ENCODE data around the gene COLQ. TPM values are rescaled to one million over a fixed set of nuclear protein-coding genes. Genes with fewer than 3 reads are reported as not detected.

COLQ gene
- total RNA-seq, 1 donor from 2014 or later: 1.5 TPM

DNA sequence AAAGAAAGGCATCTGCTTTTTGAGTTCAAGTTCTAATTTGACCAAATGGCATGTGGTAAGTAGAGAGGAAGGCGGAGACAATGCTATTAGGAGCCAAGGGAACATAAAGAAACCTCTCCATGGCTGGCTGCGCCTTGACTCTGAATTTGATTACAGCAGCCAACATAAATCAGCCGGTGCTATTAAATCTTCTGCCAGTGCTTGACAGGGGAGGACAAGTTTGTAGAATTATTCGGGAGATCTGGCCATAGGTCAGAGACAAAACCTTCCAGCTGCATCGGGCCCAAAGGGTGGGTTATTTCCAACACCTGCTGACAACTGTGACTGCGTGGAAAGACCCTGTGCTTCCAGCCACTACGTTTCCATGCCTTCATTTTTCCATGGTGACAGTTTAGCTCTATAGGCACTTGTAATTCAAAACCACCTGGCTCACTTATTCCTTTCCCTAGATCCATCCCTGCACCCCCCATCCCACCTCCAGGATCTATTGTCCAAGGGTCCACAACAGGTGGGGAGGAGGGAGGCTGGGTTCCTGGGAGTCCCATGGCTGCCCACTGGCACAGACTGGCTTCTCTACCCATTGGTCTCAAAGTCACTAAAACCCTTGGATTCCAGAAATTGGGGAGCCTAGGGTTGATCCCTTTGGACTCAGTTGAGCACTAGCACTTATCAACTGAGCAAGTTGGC, 15.9 kb downstream of the COLQ start:
- H3K36me3 Mint-ChIP-seq: no peaks in the 10 kb centered on the region
- no peak overlapping the region for H3K4me3 Mint-ChIP-seq

DNA sequence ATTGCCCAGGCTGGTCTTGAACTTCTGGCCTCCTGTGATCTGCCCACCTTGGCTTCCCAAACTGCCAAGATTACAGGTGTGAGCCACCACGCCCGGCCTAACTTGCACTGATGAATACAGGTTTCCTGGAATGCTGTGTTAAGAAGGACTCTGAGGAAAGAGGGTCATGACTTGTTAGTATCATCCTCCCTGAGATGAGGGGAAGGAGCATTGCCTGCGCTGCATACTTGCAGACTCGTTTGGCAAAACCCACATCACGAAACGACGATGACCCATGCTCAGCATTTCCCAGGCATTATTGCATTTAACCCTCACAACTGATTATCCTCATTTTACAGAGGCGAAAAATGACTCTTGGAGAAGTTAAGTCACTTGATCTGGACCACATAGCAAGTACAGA, 18.9 kb downstream of the COLQ start:
- Histone ChIP-seq H3K27ac (no peak overlapping the region), H3F3A (ENCODE audit: low read depth) (no peaks in the 10 kb centered on the region), H3K4me3 (no peak overlapping the region), H3K9ac (no peak overlapping the region), H3K79me2 (ENCODE audit: low read depth) (no peaks in the 10 kb centered on the region), H3K4me2 (no peak overlapping the region), H3K4me1 (no peaks in the 10 kb centered on the region), H3K27me3 (no peaks in the 10 kb centered on the region), H3K36me3 (no peaks in the 10 kb centered on the region), H4K20me1 (ENCODE audit: low read depth) (no peaks in the 10 kb centered on the region), H2AFZ (replicated peaks) (no peak overlapping the region), H3K9me3 (ENCODE audit: low read depth) (no peaks in the 10 kb centered on the region)
- no peaks in the 10 kb centered on the region for H3K27me3 Mint-ChIP-seq (ENCODE audit: insufficient read depth, low read depth)
- no peaks in the 10 kb centered on the region for H3K36me3 Mint-ChIP-seq
- TF ChIP-seq EZH2 (IDR thresholded peaks at IDR 0.05) (no peak), EZH2phosphoT487 (IDR thresholded peaks at IDR 0.05) (no peak)
- TF ChIP-seq, protein P1, sequence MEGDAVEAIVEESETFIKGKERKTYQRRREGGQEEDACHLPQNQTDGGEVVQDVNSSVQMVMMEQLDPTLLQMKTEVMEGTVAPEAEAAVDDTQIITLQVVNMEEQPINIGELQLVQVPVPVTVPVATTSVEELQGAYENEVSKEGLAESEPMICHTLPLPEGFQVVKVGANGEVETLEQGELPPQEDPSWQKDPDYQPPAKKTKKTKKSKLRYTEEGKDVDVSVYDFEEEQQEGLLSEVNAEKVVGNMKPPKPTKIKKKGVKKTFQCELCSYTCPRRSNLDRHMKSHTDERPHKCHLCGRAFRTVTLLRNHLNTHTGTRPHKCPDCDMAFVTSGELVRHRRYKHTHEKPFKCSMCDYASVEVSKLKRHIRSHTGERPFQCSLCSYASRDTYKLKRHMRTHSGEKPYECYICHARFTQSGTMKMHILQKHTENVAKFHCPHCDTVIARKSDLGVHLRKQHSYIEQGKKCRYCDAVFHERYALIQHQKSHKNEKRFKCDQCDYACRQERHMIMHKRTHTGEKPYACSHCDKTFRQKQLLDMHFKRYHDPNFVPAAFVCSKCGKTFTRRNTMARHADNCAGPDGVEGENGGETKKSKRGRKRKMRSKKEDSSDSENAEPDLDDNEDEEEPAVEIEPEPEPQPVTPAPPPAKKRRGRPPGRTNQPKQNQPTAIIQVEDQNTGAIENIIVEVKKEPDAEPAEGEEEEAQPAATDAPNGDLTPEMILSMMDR (IDR thresholded peaks at IDR 0.05): no peak
- H3K4me3 Mint-ChIP-seq: no peak overlapping the region
- no peak overlapping the region for H3K27ac Mint-ChIP-seq
- H3K4me1 Mint-ChIP-seq: peaks cover 9% of the 10 kb centered on the region
- no peak for DNase-seq (ENCODE audit: low spot score)
- H3K9me3 Mint-ChIP-seq: no peaks in the 10 kb centered on the region

More for the DNA sequence above, 15.9 kb downstream of the COLQ start:
- no peak overlapping the region for H3K27ac ChIP-seq
- H3K9ac ChIP-seq: no peak overlapping the region
- Mint-ChIP-seq H3K4me1 (no peaks in the 10 kb centered on the region), H3K27me3 (ENCODE audit: insufficient read depth, low read depth) (peaks cover 2% of the 10 kb centered on the region), H3K27ac (no peak overlapping the region), H3K9me3 (no peaks in the 10 kb centered on the region)
- H3K4me2 ChIP-seq: no peak overlapping the region
- H3K4me1 ChIP-seq: no peaks in the 10 kb centered on the region
- no peaks in the 10 kb centered on the region for H3K36me3 ChIP-seq
- H2AFZ ChIP-seq (replicated peaks): no peak overlapping the region
- H3K79me2 ChIP-seq (ENCODE audit: low read depth): no peaks in the 10 kb centered on the region
- H3F3A ChIP-seq (ENCODE audit: low read depth): no peaks in the 10 kb centered on the region
- no peaks in the 10 kb centered on the region for H3K27me3 ChIP-seq
- no peak for DNase-seq (ENCODE audit: low spot score)
- no peaks in the 10 kb centered on the region for H3K9me3 ChIP-seq (ENCODE audit: low read depth)
- H4K20me1 ChIP-seq (ENCODE audit: low read depth): no peaks in the 10 kb centered on the region
- H3K4me3 ChIP-seq: no peak overlapping the region
- TF ChIP-seq, protein P1 (IDR thresholded peaks at IDR 0.05): no peak
- no peak for TF ChIP-seq EZH2 (IDR thresholded peaks at IDR 0.05)
- TF ChIP-seq EZH2phosphoT487 (IDR thresholded peaks at IDR 0.05): no peak

DNA sequence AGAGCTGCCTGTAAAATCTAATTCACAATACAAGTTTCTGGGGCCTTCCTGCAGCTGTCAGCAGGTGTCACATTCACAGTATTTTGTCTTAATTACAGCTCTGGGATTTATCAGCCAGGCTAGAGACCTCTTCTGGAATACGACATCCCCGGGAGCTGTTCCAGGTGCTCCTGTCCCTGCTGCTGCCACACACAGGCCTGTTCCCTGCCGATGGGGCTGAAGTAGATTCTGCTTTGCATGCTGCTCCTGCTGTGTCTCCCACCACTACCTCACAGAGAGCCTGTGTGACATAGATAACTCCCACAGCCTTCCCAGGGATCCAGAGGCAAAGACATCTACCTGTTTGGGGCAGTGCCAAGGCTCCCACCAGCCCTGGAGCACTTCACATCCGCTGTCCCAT, 20.4 kb downstream of the COLQ start:
- Mint-ChIP-seq H3K4me3 (no peak overlapping the region), H3K4me1 (peaks cover 17% of the 10 kb centered on the region), H3K9me3 (no peaks in the 10 kb centered on the region), H3K27ac (no peak overlapping the region), H3K27me3 (ENCODE audit: insufficient read depth, low read depth) (no peaks in the 10 kb centered on the region), H3K36me3 (no peaks in the 10 kb centered on the region)
- Histone ChIP-seq H3K27me3 (no peaks in the 10 kb centered on the region), H3K4me2 (no peak overlapping the region), H3K36me3 (no peaks in the 10 kb centered on the region), H3F3A (ENCODE audit: low read depth) (no peaks in the 10 kb centered on the region), H3K9ac (no peak overlapping the region), H3K79me2 (ENCODE audit: low read depth) (no peaks in the 10 kb centered on the region), H3K4me3 (no peak overlapping the region), H4K20me1 (ENCODE audit: low read depth) (no peaks in the 10 kb centered on the region), H3K9me3 (ENCODE audit: low read depth) (no peaks in the 10 kb centered on the region), H3K27ac (no peak overlapping the region), H2AFZ (replicated peaks) (no peak overlapping the region), H3K4me1 (peaks cover 3% of the 10 kb centered on the region)
- TF ChIP-seq EZH2phosphoT487 (IDR thresholded peaks at IDR 0.05) (no peak), EZH2 (IDR thresholded peaks at IDR 0.05) (no peak)
- DNase-seq (ENCODE audit: low spot score): no peak

DNA sequence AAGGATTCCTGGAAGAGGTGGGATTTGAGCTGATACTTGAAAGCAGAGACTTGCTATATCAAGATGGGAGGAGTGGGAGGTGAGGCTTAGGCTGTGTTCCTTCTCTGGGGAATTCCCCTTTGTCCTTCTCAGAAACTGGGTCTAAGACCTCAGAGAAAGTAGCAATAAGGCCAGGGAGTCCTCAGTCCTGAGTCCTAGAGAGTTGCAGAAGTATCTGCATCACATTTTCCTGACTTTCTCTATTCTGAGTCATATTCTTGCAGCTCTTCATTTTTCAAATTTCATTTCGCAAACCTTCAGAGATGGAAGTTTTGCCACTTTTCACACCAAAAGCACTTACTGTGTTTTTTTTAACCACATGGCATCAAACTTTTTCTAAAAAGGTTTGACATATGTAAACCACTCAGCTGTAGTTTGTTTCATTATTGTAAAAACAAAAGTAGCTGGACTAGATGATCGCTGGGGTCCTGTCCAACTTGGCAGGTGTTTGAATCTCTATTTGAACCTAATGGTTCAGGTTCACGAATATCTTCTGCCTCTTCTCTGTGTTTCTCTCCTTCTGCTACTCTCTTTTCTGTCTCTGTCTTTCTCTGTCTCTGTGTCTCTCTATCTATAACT, 21.3 kb downstream of the COLQ start:
- H3K36me3 Mint-ChIP-seq: no peaks in the 10 kb centered on the region
- Histone ChIP-seq H3K36me3 (no peaks in the 10 kb centered on the region), H3K4me2 (no peak overlapping the region), H3K9ac (no peak overlapping the region), H3F3A (ENCODE audit: low read depth) (no peaks in the 10 kb centered on the region), H3K4me1 (peaks cover 9% of the 10 kb centered on the region), H3K4me3 (no peak overlapping the region), H4K20me1 (ENCODE audit: low read depth) (no peaks in the 10 kb centered on the region), H3K9me3 (ENCODE audit: low read depth) (no peaks in the 10 kb centered on the region), H3K27me3 (no peaks in the 10 kb centered on the region), H2AFZ (replicated peaks) (no peak overlapping the region), H3K79me2 (ENCODE audit: low read depth) (no peaks in the 10 kb centered on the region), H3K27ac (no peak overlapping the region)
- H3K4me3 Mint-ChIP-seq: no peak overlapping the region
- H3K9me3 Mint-ChIP-seq: no peaks in the 10 kb centered on the region
- H3K27ac Mint-ChIP-seq: no peak overlapping the region
- no peak for DNase-seq (ENCODE audit: low spot score)
- no peak for TF ChIP-seq EZH2 (IDR thresholded peaks at IDR 0.05)
- TF ChIP-seq EZH2phosphoT487 (IDR thresholded peaks at IDR 0.05): no peak
- TF ChIP-seq, protein P1 (IDR thresholded peaks at IDR 0.05): no peak
- H3K27me3 Mint-ChIP-seq (ENCODE audit: insufficient read depth, low read depth): no peaks in the 10 kb centered on the region
- H3K4me1 Mint-ChIP-seq: peaks cover 26% of the 10 kb centered on the region

Data from neural progenitor cell (in vitro differentiated cells).